Activated CD4-positive, alpha-beta T cell treated with anti-CD3 and anti-CD28 coated beads, Interleukin-10, Interleukin-2, amounts not matched to agents 100 ng/mL and 50 ng/mL, durations not matched to agents 16 hours and 8 hours (primary cell): Measurements from ENCODE around the gene C21orf58.

Experiments used
- DNase-seq: peaks from one replicate; pipeline ENCODE4 v3.0.0-alpha.2; 2020

The C21orf58 gene

GRCh38 chr21:46253610-46254124, 70.0 kb downstream of the C21orf58 start:
- DNase-seq, result peak; percentile 70

GRCh38 chr21:46252840-46253239, 70.8 kb downstream of the C21orf58 start:
- DNase-seq, result no peak
